Measurements from ENCODE around the gene TSPO.

GRCh38 chr22:43142880-43143562 lies 8.3 kb upstream of the TSPO start, which contains the start of gene MCAT:
- TF ChIP-seq FOSL1 (IDR thresholded peaks at IDR 0.05; ENCODE audit: insufficient read depth, low read depth, low read length) (no peak), TCF12 (IDR thresholded peaks at IDR 0.05; ENCODE audit: low read depth, low read length) (no peak), POLR2A (IDR thresholded peaks at IDR 0.05; ENCODE audit: control extremely low read depth in 1 of 2, low read depth in 2 of 2, low read length in 2 of 2) (peak in 1 of 2 experiments; percentile 50; a peak in 2 of 3 replicates)

Measured in H1 (cell line).